ENCODE data around the gene PRKCQ.

The PRKCQ gene

GRCh38 chr10:6579904-6580278, at the start of gene PRKCQ:
Gene PRKCQ, minus strand, starts transcription at chr10:6580276. Its CDS starts 65,141 bp downstream, at chr10:6515135.
- DNase-seq: no peak

GRCh38 chr10:6625428-6625827, 45.4 kb upstream of the PRKCQ start:
- no peak for DNase-seq

- no peak for DNase-seq
Measured at GRCh38 chr10:6624392-6624791, 44.3 kb upstream of the PRKCQ start.

DNA sequence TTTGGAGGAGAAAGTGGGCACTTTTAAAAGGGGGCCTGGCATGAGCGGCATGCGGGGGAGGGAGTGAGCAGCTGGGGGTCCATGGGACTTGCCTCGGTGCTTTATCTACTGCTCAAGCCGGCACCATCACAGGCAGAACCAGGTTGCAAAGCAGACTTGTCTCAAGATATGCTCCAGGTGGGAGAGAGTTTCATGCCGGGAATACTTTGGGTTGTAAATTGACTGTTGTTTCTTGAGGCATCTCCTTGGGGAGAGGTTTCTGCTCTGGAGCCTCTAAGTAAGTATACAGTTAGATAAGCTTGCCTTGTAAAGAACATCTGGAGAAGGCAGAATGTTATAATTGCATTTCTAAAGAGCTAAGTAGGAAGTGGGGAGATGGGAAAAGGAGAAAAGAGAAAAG, 42.8 kb upstream of the PRKCQ start:
- DNase-seq: no peak

DNA sequence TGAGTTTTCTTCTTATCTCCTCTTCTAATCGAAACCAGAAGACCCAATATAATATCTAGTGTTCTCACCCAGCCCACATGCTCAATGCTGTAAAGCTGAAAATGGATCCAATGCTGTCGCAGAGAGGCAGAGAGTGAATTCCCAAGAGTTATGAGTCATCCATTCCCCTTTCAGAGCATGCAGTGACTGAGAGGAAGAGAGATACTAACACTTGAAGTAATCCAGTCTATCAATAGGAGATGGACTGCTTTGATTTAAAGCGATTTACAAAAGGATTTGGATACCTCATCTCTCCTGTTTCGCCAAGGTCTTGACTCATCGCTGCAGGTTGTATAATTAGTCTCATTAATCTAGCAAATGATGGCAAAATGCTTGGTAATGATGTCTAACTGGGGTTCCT, 41.5 kb upstream of the PRKCQ start:
- no peak for DNase-seq

- no peak for DNase-seq
Measured at GRCh38 chr10:6619660-6620059, 39.6 kb upstream of the PRKCQ start.

- DNase-seq: no peak
Measured at GRCh38 chr10:6618340-6618739, 38.3 kb upstream of the PRKCQ start.

DNA sequence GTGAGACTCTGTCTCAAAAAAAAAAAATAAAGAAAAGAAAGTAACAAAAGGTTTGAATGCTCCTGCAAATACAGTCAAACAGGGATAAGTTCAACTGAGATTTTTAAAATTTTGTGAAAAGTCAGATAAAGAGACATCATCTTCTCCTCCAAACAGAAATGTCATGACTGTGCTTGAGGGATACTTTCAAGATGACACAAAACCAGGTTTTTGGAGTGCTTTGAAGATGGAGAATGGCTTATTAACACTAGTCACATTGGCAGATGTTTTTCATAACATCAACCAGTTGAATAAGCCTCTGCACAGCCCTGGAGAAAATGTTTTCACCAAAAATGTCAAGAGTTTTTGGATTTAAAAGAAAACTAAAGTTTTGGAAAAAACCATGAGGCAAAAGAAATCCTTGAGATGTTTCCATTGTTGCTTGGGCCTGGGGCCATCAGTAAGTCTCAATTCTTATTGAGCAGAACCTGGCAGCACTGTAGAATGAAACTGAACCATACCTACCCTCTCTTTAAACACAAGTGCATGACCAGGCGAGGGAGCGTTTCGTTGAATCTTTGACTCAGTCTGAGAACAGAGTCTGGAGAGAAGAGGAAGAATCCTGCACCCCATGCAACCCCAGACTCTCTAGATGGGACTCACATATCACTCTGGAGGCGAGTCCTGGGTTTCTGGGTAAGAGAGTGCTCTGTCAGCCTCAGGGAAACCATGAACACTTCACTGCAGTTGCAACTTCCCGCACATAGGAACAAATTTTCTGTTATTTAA, 37.4 kb upstream of the PRKCQ start:
- no peak for DNase-seq

GRCh38 chr10:6615971-6616370, 35.9 kb upstream of the PRKCQ start:
- DNase-seq: no peak

DNA sequence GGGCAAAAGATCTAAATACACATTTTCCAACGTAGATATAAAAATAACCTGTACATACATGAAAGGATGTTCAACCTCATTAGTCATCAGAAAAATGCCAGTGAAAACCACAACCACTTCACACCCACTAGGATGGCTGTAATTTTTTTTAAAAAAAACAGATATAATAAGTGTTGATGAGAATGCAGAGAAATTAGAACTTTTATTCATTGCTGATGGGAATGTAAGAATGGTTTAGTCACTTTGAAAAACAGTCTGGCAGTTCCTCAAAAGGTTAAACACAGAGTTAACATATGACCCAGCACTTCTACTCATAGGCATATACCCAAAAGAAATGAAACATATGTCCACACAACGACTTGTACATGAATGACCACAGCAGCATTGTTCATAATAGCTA, 32.3 kb upstream of the PRKCQ start:
- DNase-seq: no peak

GRCh38 chr10:6610647-6611046, 30.6 kb upstream of the PRKCQ start:
- DNase-seq: no peak

DNA sequence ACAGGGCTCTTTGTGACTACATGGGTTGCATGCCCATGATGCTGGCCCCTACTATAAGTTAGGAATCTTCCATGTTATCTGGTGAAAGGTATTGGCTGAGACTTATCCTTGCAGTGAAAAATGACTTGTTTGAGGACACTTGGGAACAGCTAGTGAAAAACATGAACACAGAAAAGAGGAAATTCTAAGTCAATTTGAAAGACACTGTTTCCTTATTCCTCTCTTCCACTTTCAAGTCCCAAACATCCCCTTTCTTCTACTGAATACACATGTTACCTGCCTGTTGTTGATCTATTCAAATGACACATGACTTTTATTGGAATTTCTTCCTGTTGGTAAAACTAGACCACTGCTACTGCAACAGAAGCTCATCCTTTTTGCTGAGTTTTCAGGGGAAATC, 29.5 kb upstream of the PRKCQ start:
- DNase-seq: no peak

- no peak for DNase-seq
Measured at GRCh38 chr10:6607778-6608177, 27.7 kb upstream of the PRKCQ start.

GRCh38 chr10:6607182-6607581, 27.1 kb upstream of the PRKCQ start:
- no peak for DNase-seq

GRCh38 chr10:6603142-6604125, 23.4 kb upstream of the PRKCQ start:
- no peak for DNase-seq

DNA sequence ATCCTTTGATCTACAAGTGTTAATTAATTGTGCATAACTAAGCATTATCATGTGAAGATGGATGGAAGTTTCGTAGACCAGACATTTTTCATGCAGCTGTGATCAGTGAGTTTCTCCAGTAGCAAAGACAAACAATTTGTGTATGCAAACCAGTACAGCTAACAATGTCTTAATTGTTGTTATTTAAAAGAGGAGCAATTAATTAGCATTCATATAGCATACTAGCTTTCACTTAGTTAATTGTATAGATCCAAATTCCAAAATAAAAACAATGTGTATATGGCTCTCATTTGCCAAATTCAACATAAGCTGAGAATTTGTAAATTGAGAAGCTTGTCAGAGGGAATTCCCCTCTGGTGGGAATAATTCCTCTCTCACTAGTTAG, 22.6 kb upstream of the PRKCQ start:
- no peak for DNase-seq

GRCh38 chr10:6602026-6602699, 22.1 kb upstream of the PRKCQ start:
- DNase-seq: no peak

DNA sequence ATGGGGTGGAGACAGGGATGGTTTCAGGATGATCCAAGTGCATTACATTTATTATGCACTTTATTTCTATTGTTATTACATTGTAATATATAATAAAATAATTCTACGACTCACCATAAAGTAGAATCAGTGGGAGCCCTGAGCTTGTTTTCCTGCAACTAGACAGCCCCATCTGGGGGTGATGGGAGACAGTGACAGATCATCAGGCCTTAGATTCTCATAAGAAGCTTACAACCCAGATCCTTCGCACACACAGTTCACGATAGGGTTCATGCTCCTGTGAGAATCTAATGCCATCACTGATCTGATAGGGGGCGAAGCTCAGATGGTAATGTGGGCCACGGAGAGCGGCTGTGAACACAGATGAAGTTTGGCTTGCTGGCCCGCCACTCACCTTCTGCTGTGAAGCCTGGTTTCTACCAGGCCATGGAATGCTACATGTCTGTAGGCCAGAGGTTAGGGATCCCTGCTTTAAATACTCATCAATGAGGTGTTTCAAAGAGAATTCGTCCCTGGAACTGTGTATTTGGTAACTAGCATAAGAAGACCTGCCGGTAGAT, 21.2 kb upstream of the PRKCQ start:
- no peak for DNase-seq

DNA sequence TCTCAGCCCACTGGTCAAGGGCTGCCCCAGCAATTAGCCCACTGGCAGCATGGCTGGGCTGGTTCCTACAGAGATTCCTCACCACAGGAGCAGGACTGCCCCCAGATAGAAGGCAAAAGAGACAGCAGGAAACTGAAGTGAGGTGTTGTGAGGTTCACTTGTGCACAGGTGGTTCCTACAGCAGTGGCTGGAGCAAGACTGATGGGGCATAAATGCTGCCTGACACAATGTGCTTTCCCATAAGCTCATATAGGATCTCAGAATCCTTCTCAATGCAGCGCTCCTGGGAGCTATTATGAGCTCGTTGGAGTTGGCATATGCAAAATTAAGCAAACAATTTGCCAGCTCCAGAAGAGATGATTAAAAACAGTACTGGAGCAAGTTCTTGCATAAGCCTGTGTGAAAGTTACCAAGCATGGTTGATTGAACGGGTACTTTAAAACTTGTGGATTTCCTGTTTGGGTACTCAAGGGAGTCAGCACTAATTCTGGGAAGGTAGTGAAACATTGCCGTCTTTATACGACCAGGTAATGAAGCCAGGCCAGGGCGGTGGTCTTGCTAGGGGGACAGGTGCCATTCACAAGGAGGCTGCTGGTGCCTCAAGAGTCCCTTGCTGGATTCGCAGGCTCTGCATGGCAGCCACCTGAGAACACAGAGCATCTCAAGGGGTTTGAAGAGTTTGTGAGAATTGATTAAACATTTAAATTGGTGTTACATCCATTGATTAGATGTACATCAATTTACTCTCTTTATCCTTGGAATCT, 20.3 kb upstream of the PRKCQ start:
- no peak for DNase-seq

DNA sequence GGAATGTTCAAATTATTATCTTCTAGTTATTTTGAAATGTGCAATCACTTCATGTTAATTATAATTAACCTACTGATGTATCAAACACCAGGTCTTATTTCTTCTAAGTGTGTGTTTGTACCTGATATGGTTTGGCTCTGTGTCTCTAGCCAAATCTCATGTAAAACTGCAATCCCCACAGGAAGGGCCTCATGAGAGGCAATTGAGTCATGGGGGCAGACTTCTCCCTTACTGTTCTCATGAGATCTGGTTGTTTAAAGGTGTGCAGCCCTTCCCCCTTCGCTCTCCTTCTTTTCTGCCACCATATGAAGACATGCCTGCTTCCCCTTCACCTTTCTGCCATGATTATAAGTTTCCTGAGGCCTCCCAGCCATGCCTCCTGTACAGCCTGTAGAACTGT, 18.6 kb upstream of the PRKCQ start:
- DNase-seq: no peak

- no peak for DNase-seq
Measured at GRCh38 chr10:6597478-6597877, 17.4 kb upstream of the PRKCQ start.

DNA sequence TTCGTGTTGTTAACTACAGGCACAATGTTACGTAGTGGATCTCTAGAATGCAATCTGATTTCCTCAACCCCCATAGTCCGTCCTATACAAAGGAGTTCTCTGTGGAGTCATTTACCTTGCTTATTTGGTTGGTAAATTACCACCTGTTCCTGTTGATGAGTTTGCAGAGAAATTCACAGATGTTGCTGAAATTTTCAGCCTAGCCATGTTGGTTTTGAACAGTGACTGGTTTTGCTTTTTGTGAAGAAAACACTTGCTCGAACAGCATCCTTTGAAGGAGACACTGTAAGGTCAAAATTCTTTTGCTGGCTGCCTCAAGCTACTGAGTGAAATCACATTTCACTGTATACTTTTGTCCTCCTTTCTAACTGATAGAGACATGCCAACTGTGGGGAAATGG, 15.4 kb upstream of the PRKCQ start:
- no peak for DNase-seq

All from NCI-H1105 treated with DMSO at 0.1 percent for 48 hours (cell line).